Omental fat pad (tissue), 4 donors: ENCODE results near the gene MALRD1. TPM values are rescaled to one million over a fixed set of nuclear protein-coding genes. Genes with fewer than 3 reads are reported as not detected.

Experiments
- ATAC-seq: fragments of 150-250 bp; one replicate; pipeline ENCODE4 v1.9.1; 2016; ENCODE audit warnings: mild to moderate bottlenecking, moderate library complexity; ENCODE audit not compliant: low FRiP score
- DNase-seq: peaks from one replicate; pipeline ENCODE4 v3.0.0-alpha.2; 2019; ENCODE audit warnings: low spot score
- CTCF ChIP-seq, 3 donors: fragments of 450-650 bp; IDR thresholded peaks; one replicate each; pipeline ENCODE4 v1.5.1; 2016 to 2017; ENCODE audit warnings: antibody characterized with exemption in 3 of 3, mild to moderate bottlenecking in 3 of 3, moderate library complexity in 2 of 3
- total RNA-seq, 4 donors: library from RNA; depleted of rRNA; stranded (reverse); fragments of >200 nt; gene quantifications; one replicate each; pipeline ENCODE4 v1.1.0, GENCODE V29; 2016

Gene MALRD1
- total RNA-seq, 4 donors from 2014 or later, result 0.93 to 2.4 (median 1.4) TPM

DNA sequence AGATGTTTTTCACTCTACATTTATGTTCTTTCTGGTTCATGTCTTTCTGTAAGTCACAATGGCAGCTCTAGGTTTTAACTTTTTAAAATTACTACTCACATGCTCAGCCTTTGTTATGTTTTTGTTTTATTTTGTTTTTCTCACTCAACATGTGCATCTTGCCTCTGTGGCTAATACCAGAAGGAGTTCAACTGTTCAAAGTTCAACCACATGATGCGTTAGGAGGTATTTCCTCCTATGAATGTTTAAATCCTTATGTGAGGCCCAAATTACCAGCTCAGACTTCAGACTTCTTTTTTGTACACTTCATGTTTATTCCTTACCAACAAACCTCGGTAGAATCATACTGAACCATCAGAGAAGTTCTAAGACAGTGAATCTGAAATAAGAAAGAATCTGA lies 151.6 kb downstream of the MALRD1 start:
- no peak for TF ChIP-seq CTCF (IDR thresholded peaks at IDR 0.05)
- ATAC-seq (no peak), DNase-seq (no peak)

GRCh38 chr10:19204246-19204917 lies 155.8 kb downstream of the MALRD1 start:
- ATAC-seq, result no peak
- DNase-seq, result no peak

DNA sequence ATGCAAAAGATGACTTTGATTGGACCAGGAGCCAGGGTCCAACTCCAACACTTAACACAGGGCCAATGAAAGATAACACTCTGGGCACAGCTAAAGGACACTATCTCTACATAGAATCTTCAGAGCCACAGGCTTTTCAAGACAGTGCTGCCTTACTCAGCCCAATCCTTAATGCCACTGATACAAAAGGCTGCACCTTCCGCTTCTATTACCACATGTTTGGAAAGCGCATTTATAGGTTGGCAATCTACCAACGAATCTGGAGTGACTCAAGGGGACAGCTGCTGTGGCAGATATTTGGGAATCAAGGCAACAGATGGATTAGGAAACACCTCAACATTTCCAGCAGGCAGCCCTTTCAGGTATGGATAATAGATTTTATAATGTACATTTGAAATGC lies 160.7 kb downstream of the MALRD1 start:
- no peak for ATAC-seq
- TF ChIP-seq CTCF (IDR thresholded peaks at IDR 0.05), result no peak

More at GRCh38 chr10:19204246-19204917, 155.8 kb downstream of the MALRD1 start:
- TF ChIP-seq CTCF (IDR thresholded peaks at IDR 0.05), result no peak

GRCh38 chr10:19212590-19212989 lies 164.0 kb downstream of the MALRD1 start:
- ATAC-seq, result no peak
- no peak for DNase-seq
- TF ChIP-seq CTCF (IDR thresholded peaks at IDR 0.05), result no peak

More for the DNA sequence above, 160.7 kb downstream of the MALRD1 start:
- DNase-seq, result no peak

GRCh38 chr10:19221216-19221615 lies 172.6 kb downstream of the MALRD1 start:
- TF ChIP-seq CTCF (IDR thresholded peaks at IDR 0.05), result no peak
- ATAC-seq (no peak), DNase-seq (no peak)

DNA sequence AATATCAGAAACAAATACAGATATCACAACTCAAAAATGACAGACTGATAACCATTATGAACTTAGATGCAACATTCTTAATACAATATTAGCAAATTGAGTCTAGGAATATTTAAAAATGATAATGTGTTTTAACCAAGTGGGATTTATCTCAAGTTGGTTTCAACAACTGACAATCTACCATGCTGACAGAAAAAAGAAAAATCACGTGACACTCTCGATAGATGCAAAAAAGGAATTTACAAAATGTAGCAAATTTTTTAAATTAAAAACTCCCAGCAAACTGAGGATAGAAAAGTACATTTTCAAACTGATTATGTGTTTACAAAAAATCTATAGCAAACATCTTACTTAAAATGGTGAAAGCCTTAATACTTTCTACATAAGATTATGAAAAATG lies 177.4 kb downstream of the MALRD1 start:
- no peak for TF ChIP-seq CTCF (IDR thresholded peaks at IDR 0.05)
- no peak for DNase-seq
- no peak for ATAC-seq

DNA sequence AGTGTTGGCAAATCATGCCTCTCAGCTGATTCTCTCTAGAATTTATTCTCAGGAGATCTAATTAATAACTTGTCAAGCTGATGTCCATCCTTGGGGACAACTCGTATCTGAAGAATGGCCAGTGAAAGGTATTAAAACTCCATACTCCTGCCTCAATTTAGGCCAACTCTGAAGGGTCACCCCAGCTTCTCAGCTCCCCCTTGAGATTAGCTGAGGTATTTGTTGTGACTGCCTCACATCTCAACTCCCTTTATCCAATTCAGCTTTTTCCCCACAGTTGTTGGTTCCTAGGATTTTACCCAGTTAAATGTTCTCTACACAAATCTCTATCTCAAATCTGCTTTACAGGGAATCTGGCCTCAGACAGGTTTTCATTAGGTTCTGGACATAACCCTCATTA lies 182.4 kb downstream of the MALRD1 start:
- no peak for ATAC-seq
- no peak for DNase-seq
- TF ChIP-seq CTCF (IDR thresholded peaks at IDR 0.05), result no peak
